Measurements from ENCODE around the gene LAMC1.

DNA sequence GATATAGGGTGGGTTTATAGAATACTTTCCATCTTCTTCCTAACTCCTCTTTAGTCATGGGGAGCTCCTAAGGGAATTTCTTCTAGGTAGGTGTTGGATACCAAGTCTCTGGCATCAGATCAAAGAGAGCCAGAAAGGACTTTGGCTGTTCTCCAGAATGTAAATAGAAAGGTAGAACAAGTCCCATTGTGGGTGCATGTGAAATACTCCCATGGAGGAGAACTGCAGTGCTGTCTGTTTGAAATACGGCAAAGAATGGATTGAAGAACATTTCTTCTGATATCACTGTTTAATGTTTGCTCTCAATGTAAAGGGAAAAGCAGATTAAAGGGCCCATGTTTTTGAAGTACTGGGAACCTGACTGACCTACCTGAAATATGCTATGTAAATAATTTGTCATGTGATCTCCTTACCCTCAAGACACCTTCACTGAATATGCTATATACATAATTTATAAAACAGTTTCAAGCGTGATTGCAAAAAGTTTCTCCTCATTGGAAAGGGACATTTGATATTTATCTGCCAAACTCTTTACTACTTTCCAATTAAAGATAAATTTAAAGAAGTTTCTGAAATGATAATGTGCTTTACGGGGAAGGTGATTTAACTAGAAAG is 65.9 kb downstream of the LAMC1 start:
- no peak for TF ChIP-seq CTCF (IDR thresholded peaks at IDR 0.05)
- TF ChIP-seq EZH2 (IDR thresholded peaks at IDR 0.05; ENCODE audit: borderline replicate concordance, insufficient read depth, low read depth, low read length, poor library complexity, severe bottlenecking) = no peak

Data from B cell (primary cell).